Nephron (organoid): ENCODE measurements around the gene MT1F.

Experiments
- H3K27ac Mint-ChIP-seq, 3 experiments: 2 replicates each; pipeline ENCODE4 v1.8.0; 2020; ENCODE audit warnings: mixed read lengths in 3 of 3, mild to moderate bottlenecking in 2 of 3, moderate library complexity in 1 of 3
- H3K27me3 Mint-ChIP-seq: 2 replicates; pipeline ENCODE4 v1.8.0; 2021; ENCODE audit warnings: low read depth, mild to moderate bottlenecking, moderate library complexity, mixed read lengths
- H3K36me3 Mint-ChIP-seq: 2 replicates; pipeline ENCODE4 v1.8.0; 2020; ENCODE audit warnings: low read depth, mixed read lengths
- H3K4me1 Mint-ChIP-seq: 2 replicates; pipeline ENCODE4 v1.8.0; 2020; ENCODE audit warnings: mixed read lengths
- H3K4me3 Mint-ChIP-seq, 3 experiments: 2 replicates each; pipeline ENCODE4 v1.8.0; 2020; ENCODE audit warnings: mild to moderate bottlenecking in 3 of 3, mixed read lengths in 3 of 3, moderate library complexity in 2 of 3
- H3K9me3 Mint-ChIP-seq: 2 replicates; pipeline ENCODE4 v1.8.0; 2020; ENCODE audit warnings: mixed read lengths
- TF ChIP-seq, protein P1 (sequence below), 3 experiments: fragments of 200-600 bp; sonication (generic); IDR thresholded peaks; one replicate each; pipeline ENCODE4 v1.5.0; 2021; ENCODE audit warnings: antibody characterized with exemption in 3 of 3; ENCODE audit not compliant: unreplicated experiment in 3 of 3

Gene MT1F

DNA sequence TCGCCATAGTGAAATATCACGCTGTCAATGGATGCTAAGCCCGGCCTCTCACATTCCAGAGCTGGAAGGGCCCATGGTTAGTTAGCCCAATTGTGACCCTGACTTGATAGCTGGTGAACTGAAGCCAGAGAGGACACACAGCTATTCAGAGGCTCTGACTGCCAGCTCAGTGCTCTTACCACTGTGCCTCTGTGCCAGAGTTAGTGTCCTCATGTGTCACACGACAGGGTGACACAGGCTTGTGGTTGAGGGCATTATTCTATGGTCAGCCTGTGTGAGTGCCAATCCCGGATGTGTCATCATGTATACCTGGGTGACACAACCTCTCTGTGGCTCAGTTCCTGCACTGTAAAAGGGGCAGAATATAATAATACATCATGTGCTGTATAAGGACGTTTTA lies 22.1 kb downstream of the MT1F start:
- Mint-ChIP-seq H3K36me3 (peaks cover 3% of the 10 kb centered on the region), H3K9me3 (peaks cover 2% of the 10 kb centered on the region), H3K27ac (no peak overlapping the region), H3K27me3 (peaks cover 78% of the 10 kb centered on the region), H3K4me3 (no peak overlapping the region), H3K4me1 (peaks cover 24% of the 10 kb centered on the region)
- TF ChIP-seq, protein P1, sequence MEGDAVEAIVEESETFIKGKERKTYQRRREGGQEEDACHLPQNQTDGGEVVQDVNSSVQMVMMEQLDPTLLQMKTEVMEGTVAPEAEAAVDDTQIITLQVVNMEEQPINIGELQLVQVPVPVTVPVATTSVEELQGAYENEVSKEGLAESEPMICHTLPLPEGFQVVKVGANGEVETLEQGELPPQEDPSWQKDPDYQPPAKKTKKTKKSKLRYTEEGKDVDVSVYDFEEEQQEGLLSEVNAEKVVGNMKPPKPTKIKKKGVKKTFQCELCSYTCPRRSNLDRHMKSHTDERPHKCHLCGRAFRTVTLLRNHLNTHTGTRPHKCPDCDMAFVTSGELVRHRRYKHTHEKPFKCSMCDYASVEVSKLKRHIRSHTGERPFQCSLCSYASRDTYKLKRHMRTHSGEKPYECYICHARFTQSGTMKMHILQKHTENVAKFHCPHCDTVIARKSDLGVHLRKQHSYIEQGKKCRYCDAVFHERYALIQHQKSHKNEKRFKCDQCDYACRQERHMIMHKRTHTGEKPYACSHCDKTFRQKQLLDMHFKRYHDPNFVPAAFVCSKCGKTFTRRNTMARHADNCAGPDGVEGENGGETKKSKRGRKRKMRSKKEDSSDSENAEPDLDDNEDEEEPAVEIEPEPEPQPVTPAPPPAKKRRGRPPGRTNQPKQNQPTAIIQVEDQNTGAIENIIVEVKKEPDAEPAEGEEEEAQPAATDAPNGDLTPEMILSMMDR (IDR thresholded peaks at IDR 0.05; ENCODE audit: unreplicated experiment in 3 of 3) = no peak

DNA sequence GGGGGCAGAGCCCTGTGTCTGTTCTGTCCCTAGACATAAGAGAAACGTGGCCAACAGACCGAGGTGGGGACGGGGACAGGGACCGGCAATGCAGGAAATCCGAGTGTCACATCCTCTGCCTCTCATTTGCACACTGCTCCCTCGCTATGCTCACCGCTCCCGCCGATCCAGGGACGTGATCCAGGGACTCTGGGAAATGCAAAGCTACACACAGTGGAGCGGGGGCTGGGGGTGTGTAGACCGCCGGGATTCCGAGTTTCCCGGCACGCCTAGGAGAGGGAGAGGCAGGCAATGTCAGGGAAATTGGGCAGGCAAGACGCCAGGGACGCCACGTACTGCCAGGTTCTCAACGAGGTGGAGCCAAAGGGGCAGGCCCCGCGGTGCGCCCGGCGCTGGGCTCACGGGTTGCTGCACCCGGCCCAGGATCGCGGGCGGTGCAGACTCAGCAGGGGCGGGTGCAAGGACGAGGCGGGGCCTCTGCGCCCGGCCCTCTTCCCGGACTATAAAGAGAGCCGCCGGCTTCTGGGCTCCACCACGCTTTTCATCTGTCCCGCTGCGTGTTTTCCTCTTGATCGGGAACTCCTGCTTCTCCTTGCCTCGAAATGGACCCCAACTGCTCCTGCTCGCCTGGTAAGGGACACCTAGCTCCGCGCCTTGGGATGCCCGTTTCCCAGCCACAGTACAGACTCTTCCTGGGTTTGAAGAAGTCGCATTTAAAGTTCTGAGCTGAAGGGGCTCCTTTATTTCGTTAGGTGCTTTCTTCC lies 24.4 kb downstream of the MT1F start, which contains the start of gene MT1X:
Gene MT1X, plus strand, starts transcription at position 532 of the 764 bp plus-strand sequence. Its CDS starts 71 bp downstream, at position 603.
- H3K4me1 Mint-ChIP-seq = peaks cover 15% of the 10 kb centered on the region
- H3K27me3 Mint-ChIP-seq = peaks cover 59% of the 10 kb centered on the region
- peak within 1 kb of the TSS; percentile 66 to 92 (median 84) for H3K27ac Mint-ChIP-seq
- H3K4me3 Mint-ChIP-seq = peak within 1 kb of the TSS; percentile 90 to 94 (median 92)
- H3K36me3 Mint-ChIP-seq = peaks cover 7% of the 10 kb centered on the region
- TF ChIP-seq, protein P1 (IDR thresholded peaks at IDR 0.05; ENCODE audit: unreplicated experiment in 3 of 3) = no peak
- peaks cover 11% of the 10 kb centered on the region for H3K9me3 Mint-ChIP-seq

DNA sequence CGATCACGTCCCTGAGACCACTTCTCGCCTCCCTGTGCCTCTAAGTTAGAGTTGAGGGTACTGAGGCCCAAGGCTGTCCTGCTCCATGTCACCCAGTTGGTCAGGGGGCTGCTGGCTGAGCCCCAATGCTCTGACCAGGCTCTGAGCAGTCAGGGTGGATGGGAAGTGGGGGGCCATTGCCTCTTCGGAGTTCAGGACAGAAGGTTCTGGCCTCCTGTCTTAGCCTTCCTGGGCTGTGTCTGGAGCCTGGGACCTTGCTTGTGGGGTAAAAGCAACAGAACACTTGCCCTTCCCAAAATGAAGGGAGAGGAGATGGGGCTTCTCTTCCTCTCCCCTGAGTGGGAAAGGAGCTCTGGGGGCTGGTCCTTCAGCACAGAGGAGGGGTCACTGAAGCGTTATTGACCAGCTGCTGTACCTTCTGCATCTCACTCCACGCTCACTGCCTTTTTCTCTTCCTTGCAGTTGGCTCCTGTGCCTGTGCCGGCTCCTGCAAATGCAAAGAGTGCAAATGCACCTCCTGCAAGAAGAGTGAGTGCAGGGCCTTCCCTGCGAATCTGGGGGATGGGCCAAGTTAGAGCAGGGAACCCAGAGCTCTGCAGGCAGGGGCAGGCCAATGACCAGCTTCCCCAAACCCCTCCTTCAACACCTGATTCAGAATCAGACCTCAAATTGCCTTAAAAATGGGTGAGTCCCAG lies 25.1 kb downstream of the MT1F start:
- peaks cover 14% of the 10 kb centered on the region for H3K9me3 Mint-ChIP-seq
- H3K27ac Mint-ChIP-seq = peak overlapping the region in 2 of 3 experiments; percentile 64 to 92
- TF ChIP-seq, protein P1 (IDR thresholded peaks at IDR 0.05; ENCODE audit: unreplicated experiment in 3 of 3) = no peak
- H3K36me3 Mint-ChIP-seq = peaks cover 7% of the 10 kb centered on the region
- H3K4me3 Mint-ChIP-seq = peak overlapping the region; percentile 90 to 94 (median 92)
- peaks cover 15% of the 10 kb centered on the region for H3K4me1 Mint-ChIP-seq
- H3K27me3 Mint-ChIP-seq = peaks cover 51% of the 10 kb centered on the region

DNA sequence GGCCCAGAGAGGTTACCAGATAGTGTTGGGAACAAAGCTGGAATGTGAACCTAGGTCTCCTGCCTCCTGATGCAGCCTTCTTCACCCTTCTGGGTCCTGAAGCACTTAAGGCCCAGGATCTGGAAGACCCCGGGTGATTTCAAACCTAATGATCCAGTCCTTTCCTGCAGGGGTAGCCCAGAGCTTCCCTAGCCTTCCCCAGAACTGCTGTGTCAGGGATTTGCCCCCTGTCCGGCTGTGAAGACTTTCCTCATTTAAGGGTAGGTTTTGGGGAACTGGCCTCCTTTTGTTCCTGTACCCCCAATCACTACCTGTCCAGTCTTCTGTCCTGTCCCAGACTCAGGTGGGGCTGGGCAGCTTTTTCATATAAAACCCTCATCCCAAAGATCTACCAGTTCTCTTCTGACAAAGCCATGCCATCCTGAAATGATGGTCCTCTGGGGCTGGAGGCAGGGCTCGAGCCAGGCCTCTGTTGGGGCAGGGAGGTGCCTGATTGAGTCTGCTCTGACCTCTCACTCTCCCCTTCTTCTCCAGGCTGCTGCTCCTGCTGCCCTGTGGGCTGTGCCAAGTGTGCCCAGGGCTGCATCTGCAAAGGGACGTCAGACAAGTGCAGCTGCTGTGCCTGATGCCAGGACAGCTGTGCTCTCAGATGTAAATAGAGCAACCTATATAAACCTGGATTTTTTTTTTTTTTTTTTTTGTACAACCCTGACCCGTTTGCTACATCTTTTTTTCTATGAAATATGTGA lies 25.8 kb downstream of the MT1F start:
- peaks cover 51% of the 10 kb centered on the region for H3K27me3 Mint-ChIP-seq
- peaks cover 15% of the 10 kb centered on the region for H3K4me1 Mint-ChIP-seq
- peaks cover 9% of the 10 kb centered on the region for H3K36me3 Mint-ChIP-seq
- no peak overlapping the region for H3K27ac Mint-ChIP-seq
- H3K4me3 Mint-ChIP-seq = peak overlapping the region; percentile 90 to 94 (median 92)
- H3K9me3 Mint-ChIP-seq = peaks cover 17% of the 10 kb centered on the region
- TF ChIP-seq, protein P1 (IDR thresholded peaks at IDR 0.05; ENCODE audit: unreplicated experiment in 3 of 3) = no peak

DNA sequence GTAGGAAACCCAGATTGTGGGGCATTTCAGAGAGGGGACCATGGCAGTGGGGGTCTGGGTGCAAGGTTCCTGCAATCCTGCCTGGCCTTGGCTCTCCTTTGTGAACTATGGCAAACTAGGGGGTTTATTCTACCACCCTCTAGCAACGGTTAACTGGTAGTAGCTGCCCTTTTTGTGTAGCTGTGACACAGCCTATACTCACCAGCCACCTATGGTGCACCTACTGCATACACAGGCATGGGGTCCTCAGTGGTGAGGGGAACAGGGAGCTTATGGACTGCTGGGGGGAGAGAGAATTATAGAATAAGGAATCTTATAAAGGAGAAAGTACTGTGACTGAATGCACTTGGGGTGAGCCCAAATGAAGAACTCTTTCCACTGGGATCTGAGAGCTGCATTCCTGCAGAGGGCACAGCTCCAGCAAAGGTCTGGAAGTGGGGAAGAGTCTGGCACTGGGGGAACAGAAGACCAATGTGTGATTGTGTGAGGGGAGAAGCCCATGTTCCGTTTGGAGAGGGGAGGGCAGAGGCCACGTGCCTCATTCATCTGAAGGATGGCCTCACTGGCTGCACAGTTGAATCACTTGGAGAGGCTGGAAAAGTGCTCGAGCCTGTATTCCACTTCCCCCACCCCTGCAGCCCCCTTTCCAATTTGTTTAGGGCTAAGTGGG lies 26.6 kb downstream of the MT1F start:
- H3K27me3 Mint-ChIP-seq = peaks cover 48% of the 10 kb centered on the region
- H3K4me3 Mint-ChIP-seq = peak overlapping the region; percentile 90 to 94 (median 92)
- TF ChIP-seq, protein P1 (IDR thresholded peaks at IDR 0.05; ENCODE audit: unreplicated experiment in 3 of 3) = no peak
- peaks cover 10% of the 10 kb centered on the region for H3K36me3 Mint-ChIP-seq
- H3K27ac Mint-ChIP-seq = peak overlapping the region in 1 of 3 experiments; percentile 15
- H3K9me3 Mint-ChIP-seq = peaks cover 17% of the 10 kb centered on the region
- H3K4me1 Mint-ChIP-seq = peaks cover 15% of the 10 kb centered on the region
